Kidney epithelial cell (primary cell): ENCODE data around the gene GJB5. TPM values are rescaled to one million over a fixed set of nuclear protein-coding genes. Genes with fewer than 3 reads are reported as not detected.

ENCODE experiments used
- DNase-seq: peaks from one replicate; pipeline ENCODE4 v3.0.0-alpha.2; 2010; ENCODE audit warnings: low read depth
- H3K27me3 ChIP-seq: 2 replicates; pipeline ENCODE4 v1.6.0; 2011; ENCODE audit warnings: low read length; ENCODE audit not compliant: control insufficient read depth, insufficient read depth
- H3K36me3 ChIP-seq: 2 replicates; pipeline ENCODE4 v1.5.1; 2011; ENCODE audit warnings: low read length; ENCODE audit not compliant: control insufficient read depth, insufficient read depth
- H3K4me3 ChIP-seq: 2 replicates; pipeline ENCODE4 v1.5.1; 2011; ENCODE audit warnings: low read depth, mild to moderate bottlenecking, control low read depth, low read length
- total RNA-seq: library from RNA; depleted of rRNA; stranded (reverse); fragments of >200 nt; gene quantifications from 2 replicates; pipeline ENCODE4 v1.2.3, GENCODE V29; 2015
- TF ChIP-seq, protein P1 (sequence below): IDR thresholded peaks from 2 replicates; pipeline ENCODE4 v1.5.1; 2011; ENCODE audit warnings: mild to moderate bottlenecking, moderate library complexity, low read length, control low read depth, inconsistent platforms; ENCODE audit not compliant: insufficient read depth, poor library complexity, severe bottlenecking

Gene GJB5
- total RNA-seq, 1 donor from 2014 or later, result not detected

- peaks cover 33% of the 10 kb centered on the region for H3K27me3 ChIP-seq
- DNase-seq, result no peak
- H3K36me3 ChIP-seq, result no peaks in the 10 kb centered on the region
- TF ChIP-seq, protein P1, sequence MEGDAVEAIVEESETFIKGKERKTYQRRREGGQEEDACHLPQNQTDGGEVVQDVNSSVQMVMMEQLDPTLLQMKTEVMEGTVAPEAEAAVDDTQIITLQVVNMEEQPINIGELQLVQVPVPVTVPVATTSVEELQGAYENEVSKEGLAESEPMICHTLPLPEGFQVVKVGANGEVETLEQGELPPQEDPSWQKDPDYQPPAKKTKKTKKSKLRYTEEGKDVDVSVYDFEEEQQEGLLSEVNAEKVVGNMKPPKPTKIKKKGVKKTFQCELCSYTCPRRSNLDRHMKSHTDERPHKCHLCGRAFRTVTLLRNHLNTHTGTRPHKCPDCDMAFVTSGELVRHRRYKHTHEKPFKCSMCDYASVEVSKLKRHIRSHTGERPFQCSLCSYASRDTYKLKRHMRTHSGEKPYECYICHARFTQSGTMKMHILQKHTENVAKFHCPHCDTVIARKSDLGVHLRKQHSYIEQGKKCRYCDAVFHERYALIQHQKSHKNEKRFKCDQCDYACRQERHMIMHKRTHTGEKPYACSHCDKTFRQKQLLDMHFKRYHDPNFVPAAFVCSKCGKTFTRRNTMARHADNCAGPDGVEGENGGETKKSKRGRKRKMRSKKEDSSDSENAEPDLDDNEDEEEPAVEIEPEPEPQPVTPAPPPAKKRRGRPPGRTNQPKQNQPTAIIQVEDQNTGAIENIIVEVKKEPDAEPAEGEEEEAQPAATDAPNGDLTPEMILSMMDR, result no peak
- H3K4me3 ChIP-seq, result no peak overlapping the region
Measured at GRCh38 chr1:34794790-34795180, 39.9 kb downstream of the GJB5 start.

GRCh38 chr1:34795916-34796315 lies 41.1 kb downstream of the GJB5 start:
- Histone ChIP-seq H3K27me3 (peaks cover 30% of the 10 kb centered on the region), H3K4me3 (no peak overlapping the region), H3K36me3 (no peaks in the 10 kb centered on the region)
- TF ChIP-seq, protein P1, result no peak
- DNase-seq, result no peak

DNA sequence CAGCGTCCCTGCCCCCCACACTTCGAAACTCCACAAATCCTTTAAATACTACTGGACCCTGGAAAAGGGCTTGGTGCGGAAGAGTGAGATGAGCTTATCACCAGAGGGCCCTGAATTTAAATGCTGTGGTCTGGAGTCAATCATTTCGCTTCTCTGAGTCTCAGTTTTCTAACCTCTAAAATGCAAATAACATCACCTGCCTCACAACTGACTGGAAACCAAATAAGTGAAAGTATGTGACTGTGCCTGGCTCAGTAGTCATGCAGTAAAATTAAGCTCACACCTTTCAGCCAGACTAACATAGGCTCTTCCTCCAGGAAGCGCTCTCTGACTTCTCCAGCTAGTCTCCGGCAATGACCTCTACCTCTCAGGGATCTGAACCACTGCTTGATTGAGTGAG lies 42.1 kb downstream of the GJB5 start:
- no peaks in the 10 kb centered on the region for H3K36me3 ChIP-seq
- H3K27me3 ChIP-seq, result peaks cover 21% of the 10 kb centered on the region
- TF ChIP-seq, protein P1, result no peak
- no peak for DNase-seq
- no peak overlapping the region for H3K4me3 ChIP-seq

DNA sequence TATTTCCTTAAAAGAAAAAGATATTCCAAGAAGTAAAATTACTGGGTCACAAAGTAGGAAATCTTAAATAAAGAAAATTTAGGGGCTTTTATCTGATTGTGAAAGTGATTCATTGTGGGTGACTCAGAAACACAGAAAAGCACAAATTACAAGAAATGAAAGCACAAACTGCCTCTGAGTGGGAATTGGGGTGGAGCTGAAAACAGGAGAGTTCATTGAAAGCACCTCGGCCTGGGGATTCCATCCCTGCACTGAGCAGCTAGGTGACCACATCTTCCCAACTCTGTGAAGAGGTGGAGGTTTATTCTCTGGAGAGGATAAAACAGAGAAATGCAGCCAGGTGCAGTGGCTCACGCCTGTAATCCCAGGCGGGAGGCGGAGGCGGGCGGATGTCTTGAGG lies 45.4 kb downstream of the GJB5 start:
- no peak for DNase-seq
- TF ChIP-seq, protein P1, result no peak
- Histone ChIP-seq H3K36me3 (no peaks in the 10 kb centered on the region), H3K27me3 (peaks cover 3% of the 10 kb centered on the region), H3K4me3 (no peak overlapping the region)

- no peak for DNase-seq
Measured at GRCh38 chr1:34803770-34804169, 48.9 kb downstream of the GJB5 start.

GRCh38 chr1:34806396-34806795 lies 51.5 kb downstream of the GJB5 start:
- Histone ChIP-seq H3K27me3 (no peaks in the 10 kb centered on the region), H3K4me3 (no peak overlapping the region), H3K36me3 (no peaks in the 10 kb centered on the region)
- TF ChIP-seq, protein P1, result no peak
- DNase-seq, result no peak

More at GRCh38 chr1:34803770-34804169, 48.9 kb downstream of the GJB5 start:
- Histone ChIP-seq H3K27me3 (no peaks in the 10 kb centered on the region), H3K4me3 (no peak overlapping the region), H3K36me3 (no peaks in the 10 kb centered on the region)
- TF ChIP-seq, protein P1, result no peak
